KMS-11 (cell line): ENCODE results near the gene ADGRV1.

Experiments
- H2AFZ ChIP-seq: fragments of 200-600 bp; sonication (generic); 2 replicates; pipeline ENCODE4 v1.6.1; 2016; ENCODE audit warnings: antibody characterized with exemption, mixed run types, low read depth
- H3K27ac ChIP-seq: fragments of 200-600 bp; sonication (generic); 2 replicates; pipeline ENCODE4 v1.6.1; 2016; ENCODE audit warnings: mild to moderate bottlenecking, mixed run types
- H3K27me3 ChIP-seq: fragments of 200-600 bp; sonication (generic); 2 replicates; pipeline ENCODE4 v1.6.1; 2017; ENCODE audit warnings: mild to moderate bottlenecking, low read depth, mixed run types, moderate library complexity; ENCODE audit not compliant: insufficient read depth
- H3K36me3 ChIP-seq: fragments of 200-600 bp; sonication (generic); 2 replicates; pipeline ENCODE4 v1.6.1; 2017; ENCODE audit warnings: mild to moderate bottlenecking, mixed run types; ENCODE audit not compliant: insufficient read depth
- H3K4me1 ChIP-seq: fragments of 200-600 bp; sonication (generic); 2 replicates; pipeline ENCODE4 v1.6.1; 2016; ENCODE audit warnings: mild to moderate bottlenecking, low read depth, mixed run types; ENCODE audit not compliant: poor library complexity, severe bottlenecking
- H3K4me2 ChIP-seq: fragments of 200-600 bp; sonication (generic); 2 replicates; pipeline ENCODE4 v1.7.0; 2016; ENCODE audit warnings: mild to moderate bottlenecking, mixed run types
- H3K4me3 ChIP-seq: fragments of 200-600 bp; sonication (generic); IDR thresholded peaks from 2 replicates; pipeline ENCODE4 v1.6.1; 2017; ENCODE audit warnings: low read depth, low read length, mixed read lengths; ENCODE audit not compliant: insufficient read depth
- H3K79me2 ChIP-seq: fragments of 200-600 bp; sonication (generic); 2 replicates; pipeline ENCODE4 v1.6.1; 2016; ENCODE audit warnings: low read depth, mixed run types; ENCODE audit not compliant: insufficient read depth
- H3K9ac ChIP-seq: fragments of 200-600 bp; sonication (generic); 2 replicates; pipeline ENCODE4 v1.6.1; 2016; ENCODE audit warnings: mild to moderate bottlenecking, mixed run types
- H4K20me1 ChIP-seq: fragments of 200-600 bp; sonication (generic); 2 replicates; pipeline ENCODE4 v1.6.1; 2016; ENCODE audit warnings: mild to moderate bottlenecking, mixed run types; ENCODE audit not compliant: insufficient read depth
- TF ChIP-seq, protein P1 (sequence below): fragments of 200-600 bp; sonication (generic); conservative IDR thresholded peaks from 2 replicates; pipeline ENCODE4 v1.6.1; 2017; ENCODE audit warnings: low read depth, mild to moderate bottlenecking, antibody characterized with exemption, low read length, moderate library complexity, mixed read lengths

Gene ADGRV1

DNA sequence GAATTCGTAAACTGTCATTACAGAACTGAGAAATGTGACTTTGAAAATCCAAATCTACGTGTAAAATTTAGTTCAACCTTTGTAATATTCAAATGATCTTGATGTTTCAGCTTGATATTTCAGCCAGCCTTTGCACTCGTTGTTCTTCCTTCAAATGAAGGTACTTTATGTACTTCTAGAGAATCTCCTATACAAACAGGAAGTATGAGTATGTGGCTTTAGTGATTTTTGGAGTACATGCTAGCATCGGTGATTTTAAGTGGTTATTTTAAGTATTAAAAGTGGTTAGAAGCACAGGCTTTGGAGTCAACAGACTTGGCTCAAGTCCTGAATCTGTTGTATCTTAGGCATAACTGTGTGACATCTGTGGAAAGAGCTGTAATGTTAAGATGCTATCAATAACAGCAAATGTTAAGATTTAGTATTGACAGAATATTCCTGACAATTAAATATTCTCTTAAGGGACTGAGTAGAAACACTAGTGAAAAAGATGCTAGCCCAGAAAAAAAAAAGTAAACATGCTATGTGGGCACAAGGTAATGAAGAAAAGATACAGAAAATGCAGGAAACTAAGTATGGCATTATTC is 398.0 kb downstream of the ADGRV1 start:
- Histone ChIP-seq H3K36me3 (no peaks in the 10 kb centered on the region; the same call in 1 of the 2 replicates), H3K27me3 (no peaks in the 10 kb centered on the region), H3K4me2 (no peak overlapping the region), H3K4me1 (no peaks in the 10 kb centered on the region), H3K27ac (no peak overlapping the region), H4K20me1 (no peaks in the 10 kb centered on the region), H3K9ac (no peak overlapping the region), H3K79me2 (no peaks in the 10 kb centered on the region), H3K4me3 (no peak overlapping the region), H2AFZ (no peak overlapping the region)
- TF ChIP-seq, protein P1, sequence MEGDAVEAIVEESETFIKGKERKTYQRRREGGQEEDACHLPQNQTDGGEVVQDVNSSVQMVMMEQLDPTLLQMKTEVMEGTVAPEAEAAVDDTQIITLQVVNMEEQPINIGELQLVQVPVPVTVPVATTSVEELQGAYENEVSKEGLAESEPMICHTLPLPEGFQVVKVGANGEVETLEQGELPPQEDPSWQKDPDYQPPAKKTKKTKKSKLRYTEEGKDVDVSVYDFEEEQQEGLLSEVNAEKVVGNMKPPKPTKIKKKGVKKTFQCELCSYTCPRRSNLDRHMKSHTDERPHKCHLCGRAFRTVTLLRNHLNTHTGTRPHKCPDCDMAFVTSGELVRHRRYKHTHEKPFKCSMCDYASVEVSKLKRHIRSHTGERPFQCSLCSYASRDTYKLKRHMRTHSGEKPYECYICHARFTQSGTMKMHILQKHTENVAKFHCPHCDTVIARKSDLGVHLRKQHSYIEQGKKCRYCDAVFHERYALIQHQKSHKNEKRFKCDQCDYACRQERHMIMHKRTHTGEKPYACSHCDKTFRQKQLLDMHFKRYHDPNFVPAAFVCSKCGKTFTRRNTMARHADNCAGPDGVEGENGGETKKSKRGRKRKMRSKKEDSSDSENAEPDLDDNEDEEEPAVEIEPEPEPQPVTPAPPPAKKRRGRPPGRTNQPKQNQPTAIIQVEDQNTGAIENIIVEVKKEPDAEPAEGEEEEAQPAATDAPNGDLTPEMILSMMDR, result no peak

DNA sequence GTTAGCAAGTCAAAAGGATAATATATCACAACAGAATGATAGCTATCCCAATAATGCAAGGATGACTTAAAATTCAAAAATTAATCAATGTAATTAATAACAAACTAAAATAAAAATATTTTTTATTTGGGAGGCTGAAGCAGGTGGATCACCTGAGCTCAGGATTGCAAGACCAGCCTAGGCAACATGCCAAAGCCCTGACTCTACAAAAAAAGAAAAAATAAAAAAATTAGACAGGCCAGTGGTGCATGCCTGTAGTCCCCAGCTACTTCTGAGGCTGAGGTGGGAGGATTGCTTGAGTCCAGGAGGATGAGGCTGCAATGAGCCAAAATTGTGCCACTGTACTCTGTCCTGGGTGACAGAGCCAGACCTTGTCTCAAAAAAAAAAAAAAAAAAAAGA is 399.3 kb downstream of the ADGRV1 start:
- TF ChIP-seq, protein P1, result no peak
- no peak overlapping the region for H3K27ac ChIP-seq
- H3K4me3 ChIP-seq, result no peak overlapping the region
- H3K79me2 ChIP-seq, result no peaks in the 10 kb centered on the region
- no peaks in the 10 kb centered on the region for H3K27me3 ChIP-seq
- H3K4me1 ChIP-seq, result no peaks in the 10 kb centered on the region
- no peaks in the 10 kb centered on the region for H4K20me1 ChIP-seq
- no peak overlapping the region for H3K4me2 ChIP-seq
- no peak overlapping the region for H3K9ac ChIP-seq
- H2AFZ ChIP-seq, result no peak overlapping the region
- H3K36me3 ChIP-seq, result no peaks in the 10 kb centered on the region; the same call in 1 of the 2 replicates

DNA sequence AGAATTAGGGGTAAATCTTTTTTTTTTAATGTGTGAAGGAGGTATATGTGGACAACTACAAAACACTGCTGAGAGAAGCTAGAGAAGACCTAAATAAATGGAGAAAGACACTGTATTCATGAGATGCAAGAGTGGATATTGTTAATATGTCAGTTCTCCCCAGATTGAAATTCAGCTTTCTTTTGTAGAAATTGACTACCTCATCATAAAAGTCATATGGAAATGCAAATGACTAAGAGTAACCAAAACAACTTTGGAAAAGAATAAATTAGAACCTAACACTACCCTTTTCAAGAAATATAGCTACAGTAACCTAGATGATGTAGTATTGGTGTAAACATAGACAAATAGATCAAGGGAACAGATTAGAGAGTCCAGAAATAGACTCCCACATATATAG is 400.7 kb downstream of the ADGRV1 start:
- TF ChIP-seq, protein P1, result no peak

DNA sequence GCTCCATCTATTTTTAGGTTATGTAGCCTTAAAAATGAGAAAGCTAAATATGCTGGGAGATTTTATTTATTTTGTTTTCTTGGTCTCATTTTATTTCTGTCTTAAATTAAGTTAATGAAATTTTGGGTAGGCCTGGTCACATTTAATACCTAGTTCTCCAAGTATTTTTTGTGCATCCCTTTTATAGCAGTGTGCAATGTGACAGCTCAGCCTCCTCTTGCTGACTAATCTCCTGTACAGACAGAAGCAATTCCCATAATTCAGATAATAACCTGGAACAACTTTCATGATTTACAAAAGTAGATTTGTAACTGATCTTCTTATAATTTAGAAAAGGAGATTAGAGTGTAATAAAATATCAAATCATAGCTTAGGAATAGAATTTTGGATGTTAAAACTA is 403.9 kb downstream of the ADGRV1 start:
- Histone ChIP-seq H3K4me2 (no peak overlapping the region), H4K20me1 (no peaks in the 10 kb centered on the region), H3K27ac (no peak overlapping the region), H3K4me3 (no peak overlapping the region), H3K36me3 (no peaks in the 10 kb centered on the region), H3K27me3 (no peaks in the 10 kb centered on the region), H3K79me2 (no peaks in the 10 kb centered on the region), H2AFZ (no peak overlapping the region), H3K9ac (no peak overlapping the region), H3K4me1 (no peaks in the 10 kb centered on the region)
- TF ChIP-seq, protein P1, result no peak

More for the DNA sequence above, 400.7 kb downstream of the ADGRV1 start:
- H3K4me1 ChIP-seq, result no peaks in the 10 kb centered on the region
- H3K4me2 ChIP-seq, result no peak overlapping the region
- no peaks in the 10 kb centered on the region for H3K79me2 ChIP-seq
- no peaks in the 10 kb centered on the region for H4K20me1 ChIP-seq
- H3K9ac ChIP-seq, result no peak overlapping the region
- no peak overlapping the region for H2AFZ ChIP-seq
- no peak overlapping the region for H3K4me3 ChIP-seq
- H3K27me3 ChIP-seq, result no peaks in the 10 kb centered on the region
- H3K36me3 ChIP-seq, result no peaks in the 10 kb centered on the region; the same call in 1 of the 2 replicates
- no peak overlapping the region for H3K27ac ChIP-seq
